Measurements from ENCODE around the gene C1QL2. TPM values are rescaled to one million over a fixed set of nuclear protein-coding genes. Genes with fewer than 3 reads are reported as not detected.

Gene C1QL2
- total RNA-seq, 1 experiment from 2014 or later, result not detected

DNA sequence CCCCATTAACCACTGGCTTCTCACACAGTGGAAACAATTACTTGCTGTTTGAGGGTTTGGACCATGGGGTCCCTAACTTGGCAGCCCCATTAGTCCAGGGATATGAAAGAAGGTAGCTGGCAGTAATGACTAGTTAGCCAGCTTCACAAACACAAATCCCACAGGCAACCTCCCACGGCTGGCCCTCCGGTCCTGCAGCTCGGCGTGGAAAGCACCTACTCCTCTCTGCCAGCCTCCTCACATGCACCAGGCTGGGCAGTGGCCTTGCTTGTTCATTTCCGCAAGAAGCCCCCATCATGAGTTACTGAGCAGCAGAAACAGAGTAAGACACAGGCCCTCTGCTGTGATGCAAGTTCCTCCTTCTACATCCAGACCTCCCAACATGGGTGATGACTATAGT lies 13.7 kb downstream of the C1QL2 start:
- RAD21 ChIA-PET (ENCODE audit: low non-redundant PET in 1 of 2, low total read pairs in 2 of 2, uncharacterized antibody in 2 of 2, unreplicated experiment in 2 of 2), result no interaction called here
- CTCF ChIA-PET, result no interaction called here
- Histone ChIP-seq H3K9me3 (ENCODE audit: control insufficient read depth in 1 of 2, insufficient read depth in 1 of 2, low read depth in 1 of 2, low read length in 2 of 2) (no peaks in the 10 kb centered on the region), H3K4me2 (ENCODE audit: low read length) (no peak overlapping the region), H3K79me2 (ENCODE audit: insufficient read depth, low read length) (no peaks in the 10 kb centered on the region), H3K36me3 (ENCODE audit: control insufficient read depth in 1 of 2, insufficient read depth in 2 of 2, low read length in 2 of 2) (no peaks in the 10 kb centered on the region), H3K9me2 (ENCODE audit: insufficient read depth) (no peaks in the 10 kb centered on the region), H3K4me3 (replicated peaks in 1 of 2; ENCODE audit: low read depth in 1 of 2, low read length in 2 of 2) (no peak overlapping the region), H2AFZ (ENCODE audit: low read depth, low read length, poor library complexity, severe bottlenecking) (no peak overlapping the region), H3K27ac (ENCODE audit: low read depth, low read length) (no peak overlapping the region), H3K27me3 (ENCODE audit: insufficient read depth, low read length) (peaks cover 54% of the 10 kb centered on the region), H3K4me1 (ENCODE audit: control insufficient read depth in 1 of 2, insufficient read depth in 2 of 2, low read length in 2 of 2) (no peaks in the 10 kb centered on the region), H4K20me1 (ENCODE audit: insufficient read depth) (no peaks in the 10 kb centered on the region), H3K9ac (ENCODE audit: low read length) (no peak overlapping the region)
- TF ChIP-seq, protein P1, sequence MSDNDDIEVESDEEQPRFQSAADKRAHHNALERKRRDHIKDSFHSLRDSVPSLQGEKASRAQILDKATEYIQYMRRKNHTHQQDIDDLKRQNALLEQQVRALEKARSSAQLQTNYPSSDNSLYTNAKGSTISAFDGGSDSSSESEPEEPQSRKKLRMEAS (IDR thresholded peaks at IDR 0.05), result no peak
- no peak for TF ChIP-seq SIN3A (IDR thresholded peaks at IDR 0.05; ENCODE audit: low read depth)
- no peak for TF ChIP-seq ZFX (IDR thresholded peaks at IDR 0.05)
- no peak for TF ChIP-seq EZH2phosphoT487 (IDR thresholded peaks at IDR 0.05; ENCODE audit: borderline replicate concordance)
- TF ChIP-seq EZH2 (IDR thresholded peaks at IDR 0.05), result no peak
- TF ChIP-seq CEBPB (IDR thresholded peaks at IDR 0.05; ENCODE audit: low read depth), result no peak
- TF ChIP-seq ELF1 (IDR thresholded peaks at IDR 0.05; ENCODE audit: borderline replicate concordance, low read depth), result no peak
- no peak for TF ChIP-seq POLR2A (IDR thresholded peaks at IDR 0.05; ENCODE audit: borderline replicate concordance, extremely low read depth, insufficient read depth, insufficient read length)
- no peak for TF ChIP-seq CBX3 (IDR thresholded peaks at IDR 0.05; ENCODE audit: low read depth)
- TF ChIP-seq JUND (IDR thresholded peaks at IDR 0.05), result no peak
- no peak for TF ChIP-seq ZNF274 (IDR thresholded peaks at IDR 0.05; ENCODE audit: low read depth, low read length)
- TF ChIP-seq, protein P2, sequence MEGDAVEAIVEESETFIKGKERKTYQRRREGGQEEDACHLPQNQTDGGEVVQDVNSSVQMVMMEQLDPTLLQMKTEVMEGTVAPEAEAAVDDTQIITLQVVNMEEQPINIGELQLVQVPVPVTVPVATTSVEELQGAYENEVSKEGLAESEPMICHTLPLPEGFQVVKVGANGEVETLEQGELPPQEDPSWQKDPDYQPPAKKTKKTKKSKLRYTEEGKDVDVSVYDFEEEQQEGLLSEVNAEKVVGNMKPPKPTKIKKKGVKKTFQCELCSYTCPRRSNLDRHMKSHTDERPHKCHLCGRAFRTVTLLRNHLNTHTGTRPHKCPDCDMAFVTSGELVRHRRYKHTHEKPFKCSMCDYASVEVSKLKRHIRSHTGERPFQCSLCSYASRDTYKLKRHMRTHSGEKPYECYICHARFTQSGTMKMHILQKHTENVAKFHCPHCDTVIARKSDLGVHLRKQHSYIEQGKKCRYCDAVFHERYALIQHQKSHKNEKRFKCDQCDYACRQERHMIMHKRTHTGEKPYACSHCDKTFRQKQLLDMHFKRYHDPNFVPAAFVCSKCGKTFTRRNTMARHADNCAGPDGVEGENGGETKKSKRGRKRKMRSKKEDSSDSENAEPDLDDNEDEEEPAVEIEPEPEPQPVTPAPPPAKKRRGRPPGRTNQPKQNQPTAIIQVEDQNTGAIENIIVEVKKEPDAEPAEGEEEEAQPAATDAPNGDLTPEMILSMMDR (IDR thresholded peaks at IDR 0.05 in 2 of 3, conservative IDR thresholded peaks at IDR 0.05 in 1 of 3; ENCODE audit: borderline replicate concordance in 1 of 3, insufficient read depth in 1 of 3, low read depth in 2 of 3, low read length in 2 of 3), result no peak
- TF ChIP-seq, protein P3, sequence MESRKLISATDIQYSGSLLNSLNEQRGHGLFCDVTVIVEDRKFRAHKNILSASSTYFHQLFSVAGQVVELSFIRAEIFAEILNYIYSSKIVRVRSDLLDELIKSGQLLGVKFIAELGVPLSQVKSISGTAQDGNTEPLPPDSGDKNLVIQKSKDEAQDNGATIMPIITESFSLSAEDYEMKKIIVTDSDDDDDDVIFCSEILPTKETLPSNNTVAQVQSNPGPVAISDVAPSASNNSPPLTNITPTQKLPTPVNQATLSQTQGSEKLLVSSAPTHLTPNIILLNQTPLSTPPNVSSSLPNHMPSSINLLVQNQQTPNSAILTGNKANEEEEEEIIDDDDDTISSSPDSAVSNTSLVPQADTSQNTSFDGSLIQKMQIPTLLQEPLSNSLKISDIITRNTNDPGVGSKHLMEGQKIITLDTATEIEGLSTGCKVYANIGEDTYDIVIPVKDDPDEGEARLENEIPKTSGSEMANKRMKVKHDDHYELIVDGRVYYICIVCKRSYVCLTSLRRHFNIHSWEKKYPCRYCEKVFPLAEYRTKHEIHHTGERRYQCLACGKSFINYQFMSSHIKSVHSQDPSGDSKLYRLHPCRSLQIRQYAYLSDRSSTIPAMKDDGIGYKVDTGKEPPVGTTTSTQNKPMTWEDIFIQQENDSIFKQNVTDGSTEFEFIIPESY (IDR thresholded peaks at IDR 0.05; ENCODE audit: extremely low read depth, insufficient replicate concordance, low read length), result no peak
- TF ChIP-seq RAD21 (IDR thresholded peaks at IDR 0.05; ENCODE audit: low read depth), result no peak
- no peak for TF ChIP-seq SP1 (IDR thresholded peaks at IDR 0.05; ENCODE audit: low read depth)
- no peak for TF ChIP-seq SRF (IDR thresholded peaks at IDR 0.05; ENCODE audit: low read depth)
- TF ChIP-seq, protein P4, sequence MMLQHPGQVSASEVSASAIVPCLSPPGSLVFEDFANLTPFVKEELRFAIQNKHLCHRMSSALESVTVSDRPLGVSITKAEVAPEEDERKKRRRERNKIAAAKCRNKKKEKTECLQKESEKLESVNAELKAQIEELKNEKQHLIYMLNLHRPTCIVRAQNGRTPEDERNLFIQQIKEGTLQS (IDR thresholded peaks at IDR 0.05), result no peak
- TF ChIP-seq POLR2AphosphoS5 (IDR thresholded peaks at IDR 0.05; ENCODE audit: low read depth, low read length), result no peak
- no peak for TF ChIP-seq EGR1 (IDR thresholded peaks at IDR 0.05; ENCODE audit: low read depth)
- TF ChIP-seq, protein P5, sequence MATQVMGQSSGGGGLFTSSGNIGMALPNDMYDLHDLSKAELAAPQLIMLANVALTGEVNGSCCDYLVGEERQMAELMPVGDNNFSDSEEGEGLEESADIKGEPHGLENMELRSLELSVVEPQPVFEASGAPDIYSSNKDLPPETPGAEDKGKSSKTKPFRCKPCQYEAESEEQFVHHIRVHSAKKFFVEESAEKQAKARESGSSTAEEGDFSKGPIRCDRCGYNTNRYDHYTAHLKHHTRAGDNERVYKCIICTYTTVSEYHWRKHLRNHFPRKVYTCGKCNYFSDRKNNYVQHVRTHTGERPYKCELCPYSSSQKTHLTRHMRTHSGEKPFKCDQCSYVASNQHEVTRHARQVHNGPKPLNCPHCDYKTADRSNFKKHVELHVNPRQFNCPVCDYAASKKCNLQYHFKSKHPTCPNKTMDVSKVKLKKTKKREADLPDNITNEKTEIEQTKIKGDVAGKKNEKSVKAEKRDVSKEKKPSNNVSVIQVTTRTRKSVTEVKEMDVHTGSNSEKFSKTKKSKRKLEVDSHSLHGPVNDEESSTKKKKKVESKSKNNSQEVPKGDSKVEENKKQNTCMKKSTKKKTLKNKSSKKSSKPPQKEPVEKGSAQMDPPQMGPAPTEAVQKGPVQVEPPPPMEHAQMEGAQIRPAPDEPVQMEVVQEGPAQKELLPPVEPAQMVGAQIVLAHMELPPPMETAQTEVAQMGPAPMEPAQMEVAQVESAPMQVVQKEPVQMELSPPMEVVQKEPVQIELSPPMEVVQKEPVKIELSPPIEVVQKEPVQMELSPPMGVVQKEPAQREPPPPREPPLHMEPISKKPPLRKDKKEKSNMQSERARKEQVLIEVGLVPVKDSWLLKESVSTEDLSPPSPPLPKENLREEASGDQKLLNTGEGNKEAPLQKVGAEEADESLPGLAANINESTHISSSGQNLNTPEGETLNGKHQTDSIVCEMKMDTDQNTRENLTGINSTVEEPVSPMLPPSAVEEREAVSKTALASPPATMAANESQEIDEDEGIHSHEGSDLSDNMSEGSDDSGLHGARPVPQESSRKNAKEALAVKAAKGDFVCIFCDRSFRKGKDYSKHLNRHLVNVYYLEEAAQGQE (IDR thresholded peaks at IDR 0.05; ENCODE audit: low read depth), result no peak
- intact Hi-C loops (cut with micrococcal nuclease), result no loop called here
- DNase-seq (ENCODE audit: low read depth, low spot score) (no peak), ATAC-seq (no peak)
- no TSS peak for BruUV-seq (replicated peaks)
- POLR2A ChIA-PET, result no interaction called here
